Hepatocyte (in vitro differentiated cells): ENCODE data around the gene PACSIN3. TPM values are rescaled to one million over a fixed set of nuclear protein-coding genes. Genes with fewer than 3 reads are reported as not detected.
"Not testable (repeated sequence)": the region's sequence is repeated elsewhere in the genome, so short reads cannot be mapped to it uniquely, and the experiment has no call there.

ENCODE experiments used
- DNase-seq: peaks from one replicate; pipeline ENCODE4 v3.0.0-alpha.2; 2016; ENCODE audit warnings: low spot score
- H2AFZ ChIP-seq: fragments of 200-600 bp; sonication (generic); 2 replicates; pipeline ENCODE4 v1.6.0; 2016; ENCODE audit warnings: antibody characterized with exemption, mild to moderate bottlenecking
- H3K27ac ChIP-seq: fragments of 200-600 bp; sonication (generic); 2 replicates; pipeline ENCODE4 v1.5.1; 2016; ENCODE audit warnings: mild to moderate bottlenecking
- H3K27me3 ChIP-seq: fragments of 200-600 bp; sonication (generic); 2 replicates; pipeline ENCODE4 v1.6.1; 2016
- H3K36me3 ChIP-seq: fragments of 200-600 bp; sonication (generic); replicated peaks from 2 replicates; pipeline ENCODE4 v1.5.1; 2016; ENCODE audit warnings: low read depth; ENCODE audit not compliant: insufficient read depth
- H3K4me1 ChIP-seq: fragments of 200-600 bp; sonication (generic); 2 replicates; pipeline ENCODE4 v1.5.1; 2016; ENCODE audit warnings: mild to moderate bottlenecking, moderate library complexity; ENCODE audit not compliant: insufficient read depth
- H3K4me2 ChIP-seq: fragments of 200-600 bp; sonication (generic); 2 replicates; pipeline ENCODE4 v1.6.0; 2016
- H3K4me3 ChIP-seq: fragments of 200-600 bp; sonication (generic); 2 replicates; pipeline ENCODE4 v1.5.1; 2016; ENCODE audit warnings: mild to moderate bottlenecking
- H3K79me2 ChIP-seq: fragments of 200-600 bp; sonication (generic); 2 replicates; pipeline ENCODE4 v1.6.0; 2017; ENCODE audit warnings: mild to moderate bottlenecking
- H3K9me2 ChIP-seq: fragments of 200-600 bp; sonication (generic); replicated peaks from 2 replicates; pipeline ENCODE4 v1.6.0; 2017; ENCODE audit warnings: mild to moderate bottlenecking; ENCODE audit not compliant: insufficient read depth
- H3K9me3 ChIP-seq: fragments of 200-600 bp; sonication (generic); 2 replicates; pipeline ENCODE4 v1.5.1; 2016; ENCODE audit warnings: low read depth, mild to moderate bottlenecking
- H4K20me1 ChIP-seq: fragments of 200-600 bp; sonication (generic); 2 replicates; pipeline ENCODE4 v1.6.0; 2016; ENCODE audit warnings: mild to moderate bottlenecking; ENCODE audit not compliant: insufficient read depth, poor library complexity, severe bottlenecking
- CTCF ChIP-seq: fragments of 200-600 bp; sonication (generic); IDR thresholded peaks from 2 replicates; pipeline ENCODE4 v1.5.1; 2016; ENCODE audit warnings: antibody characterized with exemption, mild to moderate bottlenecking; ENCODE audit not compliant: poor library complexity
- EZH2 ChIP-seq: fragments of 200-600 bp; sonication (generic); IDR thresholded peaks from 2 replicates; pipeline ENCODE4 v1.6.1; 2016; ENCODE audit warnings: antibody characterized with exemption, mild to moderate bottlenecking, borderline replicate concordance
- EZH2phosphoT487 ChIP-seq: fragments of 200-600 bp; sonication (generic); IDR thresholded peaks from one replicate; pipeline ENCODE4 v1.6.1; 2018; ENCODE audit warnings: antibody characterized with exemption, mild to moderate bottlenecking, low read depth, moderate library complexity; ENCODE audit not compliant: unreplicated experiment, severe bottlenecking
- WGBS: methylation state at CpG from one replicate; pipeline ENCODE4 v1.1.6; 2016; ENCODE audit warnings: low lambda C conversion rate; ENCODE audit errors: missing lambda C conversion rate; 5-methylcytosine and 5-hydroxymethylcytosine counted together
- polyA plus RNA-seq: library from polyadenylated mRNA; unstranded; fragments of >200 nt; fragmentation: Nextera tagmentation; extraction: Ambion mirVana; gene quantifications from 2 replicates; pipeline ENCODE4 v1.2.1, GENCODE V29; 2016
- total RNA-seq: library from RNA; depleted of rRNA; stranded (reverse); fragments of >200 nt; gene quantifications from 2 replicates; pipeline ENCODE4 v1.2.3, GENCODE V29; 2014

Gene PACSIN3
- total and polyA plus RNA-seq, 2 experiments from 2014 or later = 53.7 to 70.7 TPM

- H3K4me1 ChIP-seq = no peaks in the 10 kb centered on the region
- H3K9me3 ChIP-seq = no peaks in the 10 kb centered on the region
- no peak overlapping the region for H3K4me2 ChIP-seq
- DNase-seq = no peak
- H3K4me3 ChIP-seq = no peak overlapping the region
- H4K20me1 ChIP-seq = no peaks in the 10 kb centered on the region
- H2AFZ ChIP-seq = no peak overlapping the region
- no peak for TF ChIP-seq CTCF
- no peak for TF ChIP-seq EZH2phosphoT487
- no peak for TF ChIP-seq EZH2
- no peaks in the 10 kb centered on the region for H3K79me2 ChIP-seq
- WGBS = 91% methylated on average over 5 of the region's 5 CpGs
- H3K36me3 ChIP-seq = no peaks in the 10 kb centered on the region
- H3K27ac ChIP-seq = no peak overlapping the region
- H3K27me3 ChIP-seq = no peaks in the 10 kb centered on the region
- no peaks in the 10 kb centered on the region for H3K9me2 ChIP-seq
These were observed 22.4 kb upstream of the PACSIN3 start for GRCh38 chr11:47208628-47209027.

- H2AFZ ChIP-seq, H3K36me3 ChIP-seq, H3K4me1 ChIP-seq, H3K27ac ChIP-seq, DNase-seq, H3K4me2 ChIP-seq, H3K9me3 ChIP-seq, H3K9me2 ChIP-seq, H3K4me3 ChIP-seq, H4K20me1 ChIP-seq, H3K79me2 ChIP-seq, H3K27me3 ChIP-seq: not testable (repeated sequence)
- 96% methylated on average over 12 of the region's 13 CpGs for WGBS
These were observed 21.8 kb upstream of the PACSIN3 start for GRCh38 chr11:47208008-47208552.

- H3K4me1 ChIP-seq = no peaks in the 10 kb centered on the region
- no peaks in the 10 kb centered on the region for H3K9me2 ChIP-seq
- no peaks in the 10 kb centered on the region for H3K36me3 ChIP-seq
- H3K4me3 ChIP-seq = no peak overlapping the region
- H3K27me3 ChIP-seq = no peaks in the 10 kb centered on the region
- H3K9me3 ChIP-seq = no peaks in the 10 kb centered on the region
- DNase-seq = no peak
- H2AFZ ChIP-seq = no peak overlapping the region
- no peak for TF ChIP-seq EZH2phosphoT487
- H3K27ac ChIP-seq = no peak overlapping the region
- no peaks in the 10 kb centered on the region for H3K79me2 ChIP-seq
- 92% methylated on average over 6 of the region's 6 CpGs for WGBS
- H3K4me2 ChIP-seq = no peak overlapping the region
- no peaks in the 10 kb centered on the region for H4K20me1 ChIP-seq
These were observed 21.2 kb upstream of the PACSIN3 start for GRCh38 chr11:47207459-47207858.

- H3K36me3 ChIP-seq, H2AFZ ChIP-seq, H3K4me2 ChIP-seq, H3K4me1 ChIP-seq, H3K79me2 ChIP-seq, H3K4me3 ChIP-seq, H3K9me2 ChIP-seq, H3K9me3 ChIP-seq, H4K20me1 ChIP-seq, DNase-seq, H3K27me3 ChIP-seq, H3K27ac ChIP-seq: not testable (repeated sequence)
- 90% methylated on average over 5 of the region's 5 CpGs for WGBS
These were observed 20.3 kb upstream of the PACSIN3 start for GRCh38 chr11:47206577-47206976.

GRCh38 chr11:47204637-47204989 is 18.4 kb upstream of the PACSIN3 start:
- Histone ChIP-seq H3K27me3 (no peaks in the 10 kb centered on the region), H4K20me1 (no peaks in the 10 kb centered on the region), H3K9me2 (no peaks in the 10 kb centered on the region), H3K4me3 (no peak overlapping the region), H3K79me2 (no peaks in the 10 kb centered on the region), H2AFZ (no peak overlapping the region), H3K4me1 (no peaks in the 10 kb centered on the region), H3K9me3 (no peaks in the 10 kb centered on the region), H3K27ac (peak overlapping the region; percentile 55), H3K36me3 (no peaks in the 10 kb centered on the region), H3K4me2 (peak overlapping the region; percentile 16)
- 68% methylated on average over 2 of the region's 2 CpGs for WGBS
- peak; percentile 57 for DNase-seq
- TF ChIP-seq EZH2phosphoT487 = no peak
- no peak for TF ChIP-seq CTCF
- TF ChIP-seq EZH2 = no peak
